Stomach (tissue), 4 donors: Measurements from ENCODE around the gene RBM47.

Experiments used
- CTCF ChIP-seq, 7 experiments: fragments of 450-650 bp in 4 of 7; fragments of 200-600 bp in 3 of 7; sonication (generic) in 3 of 7; IDR thresholded peaks; one replicate each; pipeline ENCODE4 v1.5.1; 2016 to 2019; ENCODE audit warnings: antibody characterized with exemption in 7 of 7, control low read depth in 2 of 7, mild to moderate bottlenecking in 1 of 7
- EP300 ChIP-seq: sonication (generic); formaldehyde crosslinking; IDR thresholded peaks from one replicate; pipeline ENCODE4 v1.6.1; 2017; ENCODE audit warnings: antibody characterized with exemption
- POLR2A ChIP-seq, 4 donors: fragments of 450-650 bp; IDR thresholded peaks; one replicate each; pipeline ENCODE4 v1.6.1; 2016; ENCODE audit warnings: antibody characterized with exemption in 4 of 4, control low read depth in 2 of 4, mild to moderate bottlenecking in 1 of 4, moderate library complexity in 1 of 4
- POLR2AphosphoS5 ChIP-seq, 3 donors: sonication (generic); formaldehyde crosslinking; IDR thresholded peaks; one replicate each; pipeline ENCODE4 v1.6.1; 2016; ENCODE audit warnings: antibody characterized with exemption in 3 of 3

GRCh38 chr4:40506492-40506891, 123.2 kb downstream of the RBM47 start:
- TF ChIP-seq EP300 (no peak), CTCF (IDR thresholded peaks at IDR 0.05) (no peak), POLR2A (IDR thresholded peaks at IDR 0.05) (no peak), POLR2AphosphoS5 (IDR thresholded peaks at IDR 0.05) (no peak)
